Natural killer cell treated with Interleukin-12 subunit alpha and Interleukin-12 subunit beta and Interleukin-15 and Interleukin-18, amount 100 ng/mL, for 72 hours (primary cell): ENCODE measurements around the gene TRIM38. TPM values are rescaled to one million over a fixed set of nuclear protein-coding genes. Genes with fewer than 3 reads are reported as not detected.
"Not testable (repeated sequence)": the region's sequence is repeated elsewhere in the genome, so short reads cannot be mapped to it uniquely, and the experiment has no call there.

Experiments used
- ATAC-seq, 2 donors: fragments of 150-1000 bp; cut with Tn5 transposase in 1 of 2; sonication (Bioruptor Pico), chemical (Tn5 transposase) in 1 of 2; 2 replicates each; pipeline ENCODE4 v1.10.0; 2021
- DNase-seq: peaks from one replicate; pipeline ENCODE4 v3.0.0; 2022; ENCODE audit warnings: low spot score
- H3K27ac Mint-ChIP-seq, 2 donors: 1 replicate in 1 of 2; 2 replicates in 1 of 2; pipeline ENCODE4 v1.8.0; 2022; ENCODE audit warnings: mixed read lengths in 2 of 2, mild to moderate bottlenecking in 1 of 2, moderate library complexity in 1 of 2
- H3K27me3 Mint-ChIP-seq, 2 donors: 1 replicate in 1 of 2; 2 replicates in 1 of 2; pipeline ENCODE4 v1.8.0; 2022; ENCODE audit warnings: mixed read lengths in 2 of 2
- H3K36me3 Mint-ChIP-seq: one replicate; pipeline ENCODE4 v1.8.0; 2022; ENCODE audit warnings: mixed read lengths
- H3K4me1 Mint-ChIP-seq, 2 donors: 1 replicate in 1 of 2; 2 replicates in 1 of 2; pipeline ENCODE4 v1.8.0; 2022; ENCODE audit warnings: low read depth in 2 of 2, mixed read lengths in 2 of 2, mild to moderate bottlenecking in 1 of 2
- H3K4me3 Mint-ChIP-seq: one replicate; pipeline ENCODE4 v1.8.0; 2022; ENCODE audit warnings: mixed read lengths
- H3K9me3 Mint-ChIP-seq: 2 replicates; pipeline ENCODE4 v1.8.0; 2022; ENCODE audit warnings: mixed read lengths
- total RNA-seq, 2 donors: library from RNA; stranded (reverse); gene quantifications; one replicate each; pipeline ENCODE4 v1.2.3, GENCODE V29; 2022

Gene TRIM38
- total RNA-seq, 2 donors from 2014 or later: 17.8 to 19.1 TPM

GRCh38 chr6:25929785-25930184 lies 32.8 kb upstream of the TRIM38 start:
- H3K27ac Mint-ChIP-seq, ATAC-seq: not testable (repeated sequence)
- peaks cover 9 to 19% of the 10 kb centered on the region in 2 donors for H3K27me3 Mint-ChIP-seq

GRCh38 chr6:25930532-25931410 lies 31.8 kb upstream of the TRIM38 start, which contains the start of gene SLC17A2:
Gene SLC17A2, minus strand, starts transcription at chr6:25930691. Its CDS starts 4,895 bp downstream, at chr6:25925796.
- no peaks in the 10 kb centered on the region for H3K36me3 Mint-ChIP-seq
- H3K27me3 Mint-ChIP-seq: peaks cover 9 to 20% of the 10 kb centered on the region in 2 donors
- H3K4me3 Mint-ChIP-seq: no peak within 1 kb of the TSS
- DNase-seq (no peak), ATAC-seq (no peak)
- no peaks in the 10 kb centered on the region for H3K4me1 Mint-ChIP-seq
- no peak within 1 kb of the TSS for H3K27ac Mint-ChIP-seq
- no peaks in the 10 kb centered on the region for H3K9me3 Mint-ChIP-seq

More at GRCh38 chr6:25929785-25930184, 32.8 kb upstream of the TRIM38 start:
- not testable (repeated sequence) for H3K36me3 Mint-ChIP-seq, H3K4me3 Mint-ChIP-seq, H3K9me3 Mint-ChIP-seq, H3K4me1 Mint-ChIP-seq, DNase-seq

GRCh38 chr6:25931411-25931709 lies 31.2 kb upstream of the TRIM38 start:
- Mint-ChIP-seq H3K4me1 (no peaks in the 10 kb centered on the region), H3K9me3 (no peaks in the 10 kb centered on the region), H3K27ac (no peak overlapping the region), H3K27me3 (peaks cover 11 to 20% of the 10 kb centered on the region in 2 donors), H3K4me3 (no peak overlapping the region), H3K36me3 (no peaks in the 10 kb centered on the region)
- DNase-seq (no peak), ATAC-seq (no peak)

GRCh38 chr6:25934156-25934555 lies 28.4 kb upstream of the TRIM38 start:
- ATAC-seq (no peak), DNase-seq (no peak)
- H3K4me1 Mint-ChIP-seq: no peaks in the 10 kb centered on the region
- H3K9me3 Mint-ChIP-seq: no peaks in the 10 kb centered on the region
- H3K27me3 Mint-ChIP-seq: peaks cover 18 to 20% of the 10 kb centered on the region in 2 donors
- H3K27ac Mint-ChIP-seq: no peak overlapping the region
- H3K36me3 Mint-ChIP-seq: no peaks in the 10 kb centered on the region
- no peak overlapping the region for H3K4me3 Mint-ChIP-seq

- Mint-ChIP-seq H3K27ac (no peak overlapping the region), H3K9me3 (no peaks in the 10 kb centered on the region), H3K4me3 (no peak overlapping the region), H3K27me3 (peaks cover 18 to 20% of the 10 kb centered on the region in 2 donors), H3K36me3 (no peaks in the 10 kb centered on the region), H3K4me1 (no peaks in the 10 kb centered on the region)
- ATAC-seq: no peak
- DNase-seq: no peak
These were observed 27.8 kb upstream of the TRIM38 start for GRCh38 chr6:25934735-25935313.

- DNase-seq (no peak), ATAC-seq (no peak)
These were observed 26.6 kb upstream of the TRIM38 start for GRCh38 chr6:25935953-25936352.

GRCh38 chr6:25939593-25939992 lies 23.0 kb upstream of the TRIM38 start:
- no peak for ATAC-seq
- H3K27ac Mint-ChIP-seq: no peak overlapping the region

More at GRCh38 chr6:25935953-25936352, 26.6 kb upstream of the TRIM38 start:
- Mint-ChIP-seq H3K4me1 (no peaks in the 10 kb centered on the region), H3K9me3 (no peaks in the 10 kb centered on the region), H3K4me3 (no peak overlapping the region), H3K36me3 (no peaks in the 10 kb centered on the region), H3K27ac (no peak overlapping the region), H3K27me3 (peaks cover 18 to 19% of the 10 kb centered on the region in 2 donors)

GRCh38 chr6:25942561-25943147 lies 19.9 kb upstream of the TRIM38 start:
- H3K4me3 Mint-ChIP-seq: no peak overlapping the region
- H3K27me3 Mint-ChIP-seq: peaks cover 15 to 17% of the 10 kb centered on the region in 2 donors
- H3K4me1 Mint-ChIP-seq: peaks cover 11 to 18% of the 10 kb centered on the region in 2 donors
- no peak for DNase-seq
- no peaks in the 10 kb centered on the region for H3K36me3 Mint-ChIP-seq
- no peak for ATAC-seq
- no peak overlapping the region for H3K27ac Mint-ChIP-seq
- no peaks in the 10 kb centered on the region for H3K9me3 Mint-ChIP-seq

More at GRCh38 chr6:25939593-25939992, 23.0 kb upstream of the TRIM38 start:
- no peak for DNase-seq
- Mint-ChIP-seq H3K4me3 (no peak overlapping the region), H3K27me3 (peaks cover 15 to 17% of the 10 kb centered on the region in 2 donors), H3K4me1 (peaks cover 2% of the 10 kb centered on the region in 2 donors), H3K9me3 (no peaks in the 10 kb centered on the region), H3K36me3 (no peaks in the 10 kb centered on the region)

- Mint-ChIP-seq H3K4me3 (no peak overlapping the region), H3K27ac (no peak overlapping the region), H3K27me3 (peaks cover 15% of the 10 kb centered on the region in 2 donors), H3K9me3 (no peaks in the 10 kb centered on the region), H3K36me3 (no peaks in the 10 kb centered on the region), H3K4me1 (peaks cover 11 to 18% of the 10 kb centered on the region in 2 donors)
- no peak for DNase-seq
- no peak for ATAC-seq
These were observed 18.7 kb upstream of the TRIM38 start for GRCh38 chr6:25943887-25944286.

GRCh38 chr6:25944688-25945574 lies 17.7 kb upstream of the TRIM38 start:
- peaks cover 11 to 18% of the 10 kb centered on the region in 2 donors for H3K4me1 Mint-ChIP-seq
- no peaks in the 10 kb centered on the region for H3K9me3 Mint-ChIP-seq
- no peak for DNase-seq
- no peak overlapping the region for H3K27ac Mint-ChIP-seq
- peaks cover 15% of the 10 kb centered on the region in 2 donors for H3K27me3 Mint-ChIP-seq
- H3K4me3 Mint-ChIP-seq: peak overlapping the region; percentile 30
- peak; percentile 83 to 92 for ATAC-seq
- H3K36me3 Mint-ChIP-seq: no peaks in the 10 kb centered on the region

GRCh38 chr6:25945738-25946137 lies 16.9 kb upstream of the TRIM38 start:
- H3K27ac Mint-ChIP-seq, DNase-seq, H3K9me3 Mint-ChIP-seq, ATAC-seq, H3K36me3 Mint-ChIP-seq: not testable (repeated sequence)
- Mint-ChIP-seq H3K27me3 (peaks cover 15 to 20% of the 10 kb centered on the region in 2 donors), H3K4me3 (peak overlapping the region; percentile 30), H3K4me1 (peaks cover 11 to 18% of the 10 kb centered on the region in 2 donors)

GRCh38 chr6:25946631-25947030 lies 16.0 kb upstream of the TRIM38 start:
- Mint-ChIP-seq H3K27me3 (peaks cover 15 to 20% of the 10 kb centered on the region in 2 donors), H3K4me3 (no peak overlapping the region), H3K36me3 (no peaks in the 10 kb centered on the region), H3K27ac (peak overlapping the region in 1 of 2 donors; percentile 27), H3K9me3 (no peaks in the 10 kb centered on the region), H3K4me1 (peaks cover 11 to 18% of the 10 kb centered on the region in 2 donors)
- no peak for ATAC-seq
- no peak for DNase-seq

GRCh38 chr6:25947492-25947891 lies 15.1 kb upstream of the TRIM38 start:
- not testable (repeated sequence) for H3K4me3 Mint-ChIP-seq, H3K36me3 Mint-ChIP-seq, H3K27ac Mint-ChIP-seq, ATAC-seq, DNase-seq, H3K9me3 Mint-ChIP-seq
- H3K27me3 Mint-ChIP-seq: peaks cover 12 to 19% of the 10 kb centered on the region in 2 donors
- peaks cover 11 to 18% of the 10 kb centered on the region in 2 donors for H3K4me1 Mint-ChIP-seq
